H1 (cell line): Measurements from ENCODE around the gene CAPN1. TPM values are rescaled to one million over a fixed set of nuclear protein-coding genes. Genes with fewer than 3 reads are reported as not detected.

Experiments used
- CTCF ChIA-PET: fragments of 300-600 bp; sonication (Branson Sonifier 250); formaldehyde crosslinking; loops from one replicate; lab custom pipeline; 2021; ENCODE audit not compliant: partially characterized antibody; lab: Charles Lee
- POLR2A ChIA-PET: fragments of 300-600 bp; sonication (Branson Sonifier 250); formaldehyde crosslinking; loops from one replicate; lab custom pipeline; 2021; ENCODE audit warnings: inconsistent platforms; ENCODE audit not compliant: partially characterized antibody; lab: Charles Lee
- DNase-seq, 2 experiments: peaks; one replicate each; pipeline versions ENCODE4 v3.0.0 to v3.0.0-alpha.2; 2010 to 2022; ENCODE audit warnings: low spot score in 2 of 2, low read depth in 1 of 2, mixed read lengths in 1 of 2
- FAIRE-seq: peaks from 2 replicates; lab custom pipeline; 2011; peaks lifted over from hg19 to GRCh38; lab: Jason Lieb, UNC
- H2AFZ ChIP-seq: 2 replicates; pipeline ENCODE4 v1.8.1; 2012; ENCODE audit warnings: low read length, inconsistent platforms
- H2AK5ac ChIP-seq: 2 replicates; pipeline ENCODE4 v1.6.1; 2013; ENCODE audit warnings: low read depth, low read length
- H2BK120ac ChIP-seq: replicated peaks from 2 replicates; pipeline ENCODE3; 2013; ENCODE audit warnings: low read depth, low read length, inconsistent platforms
- H2BK12ac ChIP-seq: 2 replicates; pipeline ENCODE4 v1.6.1; 2013; ENCODE audit warnings: low read depth, low read length
- H2BK15ac ChIP-seq: 2 replicates; pipeline ENCODE4 v1.6.1; 2013; ENCODE audit warnings: low read length
- H2BK20ac ChIP-seq: 2 replicates; pipeline ENCODE4 v1.6.1; 2013; ENCODE audit warnings: low read length
- H2BK5ac ChIP-seq: 2 replicates; pipeline ENCODE4 v1.6.1; 2013; ENCODE audit warnings: low read depth, low read length
- H3K14ac ChIP-seq: 2 replicates; pipeline ENCODE4 v1.6.1; 2013; ENCODE audit warnings: inconsistent platforms; ENCODE audit not compliant: insufficient read length
- H3K18ac ChIP-seq: 2 replicates; pipeline ENCODE4 v1.6.1; 2013; ENCODE audit warnings: low read length; ENCODE audit errors: extremely low read depth
- H3K23ac ChIP-seq: 2 replicates; pipeline ENCODE4 v1.6.1; 2013; ENCODE audit warnings: inconsistent platforms; ENCODE audit not compliant: insufficient read length
- H3K23me2 ChIP-seq: 2 replicates; pipeline ENCODE4 v1.6.1; 2013; ENCODE audit warnings: low read depth, low read length
- H3K27ac ChIP-seq: 2 replicates; pipeline ENCODE4 v1.6.1; 2011; ENCODE audit warnings: low read depth, low read length, inconsistent platforms
- H3K27me3 ChIP-seq, 4 experiments: replicated peaks in 1 of 4; 1 replicate in 1 of 4; 2 replicates in 3 of 4; pipeline versions ENCODE4 v1.6.1 to v1.8.1; 2011 to 2013; ENCODE audit warnings: low read length in 3 of 4, mild to moderate bottlenecking in 3 of 4, inconsistent platforms in 2 of 4, mixed read lengths in 2 of 4, moderate library complexity in 1 of 4; ENCODE audit not compliant: control insufficient read depth in 3 of 4, insufficient read depth in 3 of 4; ENCODE audit errors: extremely low read depth in 1 of 4
- H3K36me3 ChIP-seq, 4 experiments: 2 replicates each; pipeline versions ENCODE4 v1.6.1 to v1.8.1; 2011 to 2013; ENCODE audit warnings: mild to moderate bottlenecking in 4 of 4, low read length in 3 of 4, moderate library complexity in 2 of 4, control low read depth in 1 of 4, inconsistent platforms in 1 of 4; ENCODE audit not compliant: insufficient read depth in 4 of 4, control insufficient read depth in 2 of 4
- H3K4ac ChIP-seq: replicated peaks from 2 replicates; pipeline ENCODE3; 2013; ENCODE audit warnings: low read length, low read depth, mixed read lengths, inconsistent platforms; ENCODE audit not compliant: insufficient read length
- H3K4me1 ChIP-seq, 4 experiments: replicated peaks in 1 of 4; 1 replicate in 1 of 4; 2 replicates in 3 of 4; pipeline versions ENCODE4 v1.6.1 to v1.8.1; 2011 to 2013; ENCODE audit warnings: low read length in 3 of 4, inconsistent platforms in 2 of 4, mixed read lengths in 1 of 4; ENCODE audit not compliant: insufficient read depth in 4 of 4, control insufficient read depth in 3 of 4
- H3K4me2 ChIP-seq, 2 experiments: 2 replicates each; pipeline versions ENCODE4 v1.6.1 to v1.8.1; 2011 to 2013; ENCODE audit warnings: low read depth in 2 of 2, low read length in 2 of 2, control low read depth in 1 of 2, inconsistent platforms in 1 of 2, mild to moderate bottlenecking in 1 of 2; ENCODE audit not compliant: insufficient read depth in 1 of 2
- H3K4me3 ChIP-seq, 4 experiments: fragments of 200-600, 300-600 bp in 1 of 4; sonication (generic), shearing (Covaris generic), sonication (Bioruptor Twin) in 1 of 4; 2 replicates each; pipeline versions ENCODE4 v1.5.1 to v1.8.1; 2011 to 2016; ENCODE audit warnings: low read length in 4 of 4, low read depth in 3 of 4, control low read depth in 2 of 4, inconsistent platforms in 2 of 4, mild to moderate bottlenecking in 2 of 4, mixed read lengths in 1 of 4, moderate library complexity in 1 of 4; ENCODE audit not compliant: insufficient read depth in 2 of 4; ENCODE audit errors: extremely low read depth in 1 of 4
- H3K56ac ChIP-seq: replicated peaks from 2 replicates; pipeline ENCODE3; 2013; ENCODE audit warnings: low read depth, mild to moderate bottlenecking, mixed read lengths, low read length, inconsistent platforms; ENCODE audit not compliant: insufficient read length
- H3K79me1 ChIP-seq: 2 replicates; pipeline ENCODE4 v1.6.1; 2013; ENCODE audit warnings: low read depth, low read length, control low read depth
- H3K79me2 ChIP-seq, 2 experiments: 2 replicates each; pipeline versions ENCODE4 v1.6.1 to v1.8.1; 2012 to 2013; ENCODE audit warnings: low read length in 2 of 2, mild to moderate bottlenecking in 2 of 2, inconsistent platforms in 1 of 2; ENCODE audit not compliant: insufficient read depth in 2 of 2, control insufficient read depth in 1 of 2
- H3K9ac ChIP-seq, 4 experiments: replicated peaks in 1 of 4; 1 replicate in 1 of 4; 2 replicates in 3 of 4; pipeline versions ENCODE4 v1.6.1 to v1.8.1; 2011 to 2013; ENCODE audit warnings: low read depth in 3 of 4, low read length in 3 of 4, control low read depth in 2 of 4, mild to moderate bottlenecking in 2 of 4, moderate library complexity in 2 of 4, inconsistent platforms in 1 of 4; ENCODE audit errors: extremely low read depth in 1 of 4
- H3K9me3 ChIP-seq, 2 experiments: 2 replicates each; pipeline versions ENCODE4 v1.6.1 to v1.8.1; 2012 to 2013; ENCODE audit warnings: mild to moderate bottlenecking in 2 of 2, moderate library complexity in 2 of 2, control low read depth in 1 of 2, inconsistent platforms in 1 of 2, low read depth in 1 of 2, low read length in 1 of 2, mixed read lengths in 1 of 2; ENCODE audit not compliant: insufficient read depth in 2 of 2
- H4K20me1 ChIP-seq, 2 experiments: replicated peaks in 1 of 2; 2 replicates each; pipeline versions ENCODE3 to v1.8.1; 2011 to 2013; ENCODE audit warnings: inconsistent platforms in 2 of 2, low read length in 2 of 2, mild to moderate bottlenecking in 1 of 2; ENCODE audit not compliant: insufficient read depth in 2 of 2, control insufficient read depth in 1 of 2
- H4K5ac ChIP-seq: 2 replicates; pipeline ENCODE4 v1.6.1; 2013; ENCODE audit warnings: low read length, low read depth, mixed read lengths, inconsistent platforms; ENCODE audit not compliant: insufficient read length
- H4K8ac ChIP-seq: 2 replicates; pipeline ENCODE4 v1.8.0; 2013; ENCODE audit warnings: mild to moderate bottlenecking, moderate library complexity, low read length, inconsistent platforms; ENCODE audit not compliant: insufficient read depth; ENCODE audit errors: extremely low read depth
- H4K91ac ChIP-seq: replicated peaks from 2 replicates; pipeline ENCODE3; 2013; ENCODE audit warnings: low read length, mixed read lengths, inconsistent platforms; ENCODE audit not compliant: insufficient read length
- ATF2 ChIP-seq: IDR thresholded peaks from 2 replicates; pipeline ENCODE4 v1.6.1; 2012; ENCODE audit warnings: low read length, inconsistent platforms
- BRCA1 ChIP-seq: IDR thresholded peaks from 2 replicates; pipeline ENCODE4 v1.6.1; 2012; ENCODE audit warnings: low read depth, low read length, improper control_type of control experiment
- CTBP2 ChIP-seq: IDR thresholded peaks from 2 replicates; pipeline ENCODE4 v1.7.0; 2011; ENCODE audit warnings: borderline replicate concordance, mild to moderate bottlenecking, moderate library complexity, mixed read lengths, low read length; ENCODE audit not compliant: insufficient read depth, insufficient read length
- GABPA ChIP-seq: IDR thresholded peaks from 2 replicates; pipeline ENCODE4 v1.6.1; 2011; ENCODE audit warnings: mild to moderate bottlenecking, low read length, moderate library complexity, borderline replicate concordance; ENCODE audit not compliant: insufficient read depth
- GTF2F1 ChIP-seq: IDR thresholded peaks from 2 replicates; pipeline ENCODE4 v1.6.1; 2012; ENCODE audit warnings: low read depth, low read length, improper control_type of control experiment, borderline replicate concordance
- POLR2A ChIP-seq, 2 experiments: IDR thresholded peaks; 1 replicate in 1 of 2; 2 replicates in 1 of 2; pipeline ENCODE4 v1.6.1; 2011; ENCODE audit warnings: low read depth in 2 of 2, low read length in 2 of 2, mild to moderate bottlenecking in 2 of 2; ENCODE audit errors: control extremely low read depth in 1 of 2
- RAD21 ChIP-seq, 2 experiments: IDR thresholded peaks in 1 of 2; conservative IDR thresholded peaks in 1 of 2; 2 replicates each; pipeline ENCODE4 v1.6.1; 2011; ENCODE audit warnings: low read depth in 2 of 2, low read length in 2 of 2, improper control_type of control experiment in 1 of 2, inconsistent platforms in 1 of 2, mild to moderate bottlenecking in 1 of 2, moderate library complexity in 1 of 2
- SAP30 ChIP-seq: fragments of 300-600 bp; sonication (generic); IDR thresholded peaks from 2 replicates; pipeline ENCODE4 v1.7.1; 2012; ENCODE audit warnings: low read length, moderate library complexity, mild to moderate bottlenecking, inconsistent platforms; ENCODE audit not compliant: insufficient read depth, insufficient replicate concordance
- SP2 ChIP-seq: IDR thresholded peaks from 2 replicates; pipeline ENCODE4 v1.6.1; 2012; ENCODE audit warnings: mild to moderate bottlenecking, low read length, inconsistent platforms
- TAF7 ChIP-seq: optimal IDR thresholded peaks from 2 replicates; pipeline ENCODE3; 2011; ENCODE audit warnings: low read depth, mild to moderate bottlenecking, inconsistent platforms, low read length, moderate library complexity, borderline replicate concordance
- TBP ChIP-seq: IDR thresholded peaks from 2 replicates; pipeline ENCODE4 v1.6.1; 2011; ENCODE audit warnings: low read depth, low read length, improper control_type of control experiment
- TEAD4 ChIP-seq: IDR thresholded peaks from 2 replicates; pipeline ENCODE4 v1.6.1; 2012; ENCODE audit warnings: low read depth, low read length, inconsistent platforms, mixed read lengths
- WGBS, 2 experiments: shearing (Covaris generic) in 1 of 2; methylation state at CpG; one replicate each; pipeline versions ENCODE4 v1.1.6 to v1.1.7; 2013 to 2015; ENCODE audit warnings: low lambda C conversion rate in 2 of 2, mixed read lengths in 2 of 2, inconsistent platforms in 1 of 2, low coverage in 1 of 2, missing lambda C conversion rate in 1 of 2; ENCODE audit not compliant: insufficient replicate concordance in 2 of 2, insufficient coverage in 1 of 2, insufficient read length in 1 of 2; ENCODE audit errors: extremely low coverage in 1 of 2, missing lambda C conversion rate in 1 of 2; 5-methylcytosine and 5-hydroxymethylcytosine counted together
- polyA plus RNA-seq, 7 experiments: library from polyadenylated mRNA; depleted of rRNA in 3 of 7; stranded (reverse) in 5 of 7; unstranded in 2 of 7; fragments of >200 nt in 5 of 7; fragments of 200-250 nt in 2 of 7; gene quantifications; 1 replicate in 5 of 7; 2 replicates in 1 of 7; 4 replicates in 1 of 7; pipeline versions ENCODE4 v1.2.1 to v1.2.3, GENCODE V29; 2011 to 2013; ENCODE audit warnings: missing spikeins in 2 of 7, mixed read lengths in 2 of 7
- total RNA-seq: library from RNA; stranded (reverse); fragmentation: NEBNext Ultra II Directional; extraction: Animal tissue kit (Norgen Biotek cat#: 25700); gene quantifications from 2 replicates; pipeline ENCODE4 v1.2.1, GENCODE V29; 2021

CAPN1 gene
- total and polyA plus RNA-seq, 2 of the 8 experiments (the other 6 are each of a cell fraction or from before 2014, with no cell fraction given): 194 to 233 TPM

GRCh38 chr11:65167656-65168055, 14.1 kb upstream of the CAPN1 start:
- Histone ChIP-seq H3K9me3 (no peaks in the 10 kb centered on the region), H2BK15ac (no peak overlapping the region), H4K8ac (no peak overlapping the region), H2AK5ac (no peak overlapping the region), H3K4ac (no peak overlapping the region), H3K56ac (no peak overlapping the region), H2BK20ac (no peak overlapping the region), H4K5ac (no peak overlapping the region), H2BK120ac (no peak overlapping the region), H3K4me1 (peaks cover 0 to 6% (median 1%) of the 10 kb centered on the region in 4 experiments; a peak in 2 of 7 replicates), H3K79me1 (no peaks in the 10 kb centered on the region), H3K23ac (no peak overlapping the region), H2BK12ac (no peak overlapping the region), H3K4me3 (no peak overlapping the region), H4K91ac (no peak overlapping the region), H3K18ac (no peak overlapping the region), H3K9ac (no peak overlapping the region), H2BK5ac (no peak overlapping the region), H3K14ac (no peak overlapping the region), H3K36me3 (no peaks in the 10 kb centered on the region), H3K23me2 (no peaks in the 10 kb centered on the region; the same call in 1 of the 2 replicates), H2AFZ (no peak overlapping the region), H3K79me2 (no peaks in the 10 kb centered on the region), H3K27me3 (no peaks in the 10 kb centered on the region), H3K27ac (no peak overlapping the region), H4K20me1 (no peaks in the 10 kb centered on the region), H3K4me2 (no peak overlapping the region)
- FAIRE-seq: no peak
- ChIA-PET CTCF (interaction anchor here (1.2 kb wide), 1 partner anchor 57 kb away, joined by 3 read pairs; no protein-coding TSS in a partner anchor), POLR2A (interaction anchor here (1.2 kb wide), 1 partner anchor 46 kb away, joined by 4 read pairs; the partner anchor contains the start of genes FAU and MRPL49)
- no peak for DNase-seq
- 93% methylated on average over 3 of the region's 3 CpGs; no CpG with 5 or more reads in 1 of the 2 experiments for WGBS, 2 experiments
- TF ChIP-seq TBP (no peak), TEAD4 (no peak), BRCA1 (no peak), ATF2 (no peak), SP2 (no peak), POLR2A (IDR thresholded peaks at IDR 0.05; ENCODE audit: control extremely low read depth in 1 of 2, low read depth in 2 of 2, low read length in 2 of 2) (no peak), GABPA (no peak), GTF2F1 (no peak), SAP30 (no peak), CTBP2 (no peak), TAF7 (no peak), RAD21 (IDR thresholded peaks at IDR 0.05 in 1 of 2, conservative IDR thresholded peaks at IDR 0.05 in 1 of 2; ENCODE audit: low read depth in 2 of 2, low read length in 2 of 2) (no peak)
